GM21786 (cell line): ENCODE measurements around the gene TIMM13.

Experiments
- ATAC-seq: cut with Tn5 transposase; IDR thresholded peaks from one replicate; pipeline ENCODE4 v1.9.1; 2021; ENCODE audit not compliant: unreplicated experiment

Gene TIMM13

DNA sequence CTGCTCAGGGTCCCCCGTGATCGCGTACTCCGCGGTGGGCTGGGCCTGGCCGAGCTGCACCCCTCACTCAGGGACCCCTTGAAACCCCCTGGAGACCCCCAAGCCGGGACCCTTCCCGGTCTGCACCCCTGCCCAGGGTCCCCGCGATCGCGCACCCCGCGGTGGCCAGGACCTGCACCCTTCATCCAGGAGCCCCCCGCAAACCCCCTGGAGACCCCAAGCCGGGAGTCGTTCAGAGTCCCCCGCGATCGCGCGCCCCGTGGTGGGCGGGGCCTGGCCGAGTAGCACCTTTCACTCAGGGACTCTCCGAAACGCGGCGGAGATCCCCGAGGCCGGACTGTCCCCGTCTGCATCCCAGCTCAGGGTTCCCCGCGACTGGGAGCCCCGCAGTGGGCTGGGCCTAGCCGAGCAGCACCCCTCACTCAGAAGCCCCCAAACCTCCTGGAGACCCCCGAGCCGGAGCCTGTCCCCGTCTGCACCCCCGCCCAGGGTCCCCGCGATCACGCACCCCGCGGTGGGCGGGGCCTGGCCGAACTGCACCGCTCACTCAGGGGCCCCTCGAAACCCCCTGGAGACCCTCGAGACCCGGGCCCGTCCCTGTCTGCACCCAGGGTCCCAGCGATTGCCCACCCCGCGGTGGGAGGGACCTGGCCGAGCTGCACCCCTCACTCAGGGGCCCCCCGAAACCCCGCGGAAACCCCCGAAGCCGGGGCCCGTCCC lies 28.6 kb upstream of the TIMM13 start:
- no peak for ATAC-seq

- no peak for ATAC-seq
Observed at GRCh38 chr19:2454962-2455850, 27.8 kb upstream of the TIMM13 start.

GRCh38 chr19:2454199-2454961 lies 27.0 kb upstream of the TIMM13 start:
- no peak for ATAC-seq

GRCh38 chr19:2453431-2454025 lies 26.1 kb upstream of the TIMM13 start:
- ATAC-seq = no peak

GRCh38 chr19:2451741-2452140 lies 24.4 kb upstream of the TIMM13 start:
- no peak for ATAC-seq

DNA sequence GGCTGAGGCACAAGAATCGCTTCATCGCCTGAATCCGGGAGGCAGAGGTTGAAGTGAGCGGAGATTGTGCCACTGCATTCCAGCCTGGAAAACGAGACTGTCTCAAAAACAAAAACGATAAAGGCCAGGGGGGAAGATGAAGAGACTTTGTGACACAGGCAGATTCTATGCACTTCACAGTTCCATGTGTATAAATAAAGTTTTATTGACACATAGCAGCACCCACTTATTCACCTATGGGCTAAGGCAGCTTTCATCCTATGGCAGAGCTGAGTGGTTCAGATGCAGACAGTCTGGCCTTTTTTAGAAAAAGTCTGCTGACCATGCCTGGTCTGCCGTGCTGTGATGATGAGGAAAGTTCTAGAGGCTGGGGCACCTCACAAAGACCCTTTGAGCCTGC lies 23.8 kb upstream of the TIMM13 start:
- no peak for ATAC-seq

GRCh38 chr19:2449019-2449418 lies 21.6 kb upstream of the TIMM13 start:
- ATAC-seq = no peak

- no peak for ATAC-seq
Observed at GRCh38 chr19:2446381-2446780, 19.0 kb upstream of the TIMM13 start.

- no peak for ATAC-seq
Observed at GRCh38 chr19:2444251-2445002, 17.0 kb upstream of the TIMM13 start.

- ATAC-seq = no peak
Observed at GRCh38 chr19:2443785-2444182, 16.4 kb upstream of the TIMM13 start.

DNA sequence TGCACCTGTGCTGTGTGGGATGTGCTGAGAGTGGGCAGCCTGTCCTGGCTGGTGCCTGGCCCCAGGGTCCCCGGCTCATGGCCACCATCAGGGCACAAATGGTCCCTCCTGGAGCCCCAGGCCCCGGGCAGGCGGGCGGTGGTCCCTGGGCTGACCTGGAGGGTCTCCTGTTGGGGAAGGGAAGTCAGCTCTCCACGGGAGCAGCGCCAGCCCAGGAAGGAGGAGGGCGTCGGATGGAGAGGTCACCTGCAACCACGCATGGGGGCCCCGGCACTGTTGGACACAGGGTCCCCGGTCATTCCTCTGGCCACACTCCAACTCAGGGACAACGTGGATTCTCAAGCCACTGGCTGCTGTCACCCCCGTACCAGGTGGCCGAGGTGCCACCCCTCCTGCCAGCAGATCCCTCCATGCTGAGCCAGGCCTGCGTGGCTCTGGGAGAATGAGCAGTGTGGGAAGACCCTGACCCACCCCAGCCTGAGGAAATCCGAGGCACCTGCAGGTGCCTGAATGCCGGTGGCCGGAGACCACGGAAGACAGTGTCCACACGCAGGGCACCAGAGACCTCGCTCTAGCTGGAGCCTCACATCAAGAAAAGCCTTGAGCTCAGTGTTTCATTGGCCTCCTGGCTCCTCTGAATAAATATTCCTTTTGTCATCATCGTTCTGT lies 15.9 kb upstream of the TIMM13 start:
- no peak for ATAC-seq

DNA sequence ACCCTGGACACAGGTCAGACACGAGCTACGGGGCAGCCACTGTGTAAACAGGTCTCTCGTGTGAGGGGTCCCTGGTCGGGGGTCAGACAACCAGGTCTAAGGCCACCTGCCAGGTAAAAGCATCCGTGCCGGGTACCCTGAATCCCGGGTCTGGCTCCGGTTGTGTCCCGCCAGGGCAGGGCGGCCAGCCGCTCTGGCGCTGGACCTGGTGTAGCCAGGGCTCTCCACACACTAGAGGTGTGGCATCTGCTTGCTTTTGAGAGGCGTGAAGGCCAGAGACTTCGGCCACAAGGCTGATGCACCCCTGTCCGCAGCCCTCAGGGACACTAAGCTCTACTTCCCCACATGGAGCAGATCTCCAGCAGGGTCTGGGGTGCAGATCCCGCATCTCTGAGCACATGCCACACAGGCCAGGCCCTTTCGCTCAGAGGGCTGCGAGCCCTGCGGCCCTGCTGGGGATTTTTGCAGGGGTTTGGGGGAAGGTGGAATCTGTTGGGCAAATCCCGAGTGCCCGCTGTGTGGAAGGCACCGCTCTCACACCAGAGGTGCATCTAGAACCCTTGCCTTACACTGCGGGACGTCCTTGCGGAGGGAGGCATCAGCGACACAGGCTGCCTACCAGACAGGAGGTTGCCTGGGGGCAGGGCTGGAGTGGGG lies 13.8 kb upstream of the TIMM13 start:
- no peak for ATAC-seq

- no peak for ATAC-seq
Observed at GRCh38 chr19:2440515-2440914, 13.1 kb upstream of the TIMM13 start.

GRCh38 chr19:2438178-2438577 lies 10.8 kb upstream of the TIMM13 start:
- ATAC-seq = no peak

GRCh38 chr19:2436926-2437325 lies 9.5 kb upstream of the TIMM13 start:
- no peak for ATAC-seq

DNA sequence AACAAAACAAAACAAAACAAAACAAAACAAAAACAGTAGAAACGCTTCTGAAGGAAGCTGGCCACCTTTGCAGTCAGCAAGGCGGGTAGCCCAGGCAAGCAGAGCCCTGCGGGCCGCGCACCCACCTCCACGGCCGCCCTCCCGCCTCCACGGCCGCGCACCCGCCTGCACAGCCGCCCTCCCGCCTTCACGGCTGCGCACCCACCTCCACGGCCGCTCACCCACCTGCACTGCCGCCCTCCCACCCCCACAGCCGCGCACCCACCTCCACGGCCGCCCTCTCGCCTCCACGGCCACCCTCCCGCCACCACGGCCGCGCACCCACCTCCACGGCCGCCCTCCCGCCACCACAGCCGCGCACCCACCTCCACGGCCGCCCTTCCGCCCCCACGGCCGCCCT lies 9.0 kb upstream of the TIMM13 start:
- ATAC-seq = no peak

DNA sequence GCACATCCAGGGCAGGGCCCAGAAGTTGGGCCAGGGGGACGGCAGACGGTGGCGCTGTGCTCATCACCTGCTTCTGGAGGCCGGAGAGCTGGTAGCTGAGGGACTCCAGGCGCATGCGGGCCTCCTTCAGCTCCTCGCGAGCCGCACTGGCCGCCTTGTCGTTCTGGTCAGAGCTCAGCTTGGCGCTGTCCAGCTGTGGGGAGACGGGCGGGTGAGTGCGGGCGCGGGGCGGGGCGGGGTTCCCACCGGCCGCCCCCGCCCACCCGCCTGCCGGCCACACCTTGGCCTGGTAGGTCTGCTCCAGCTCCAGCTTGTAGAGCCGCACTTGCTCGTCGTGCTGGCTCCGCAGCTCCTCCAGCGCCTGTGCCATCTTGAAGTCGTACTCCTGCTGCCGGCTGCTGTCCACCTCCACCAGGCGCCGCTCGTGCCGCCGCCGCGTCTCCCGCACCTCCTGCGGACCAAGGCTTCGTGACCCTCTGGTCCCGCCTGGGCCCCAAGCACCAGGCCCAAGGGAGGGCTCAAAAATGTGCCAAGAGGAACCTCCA lies 7.4 kb upstream of the TIMM13 start:
- no peak for ATAC-seq

DNA sequence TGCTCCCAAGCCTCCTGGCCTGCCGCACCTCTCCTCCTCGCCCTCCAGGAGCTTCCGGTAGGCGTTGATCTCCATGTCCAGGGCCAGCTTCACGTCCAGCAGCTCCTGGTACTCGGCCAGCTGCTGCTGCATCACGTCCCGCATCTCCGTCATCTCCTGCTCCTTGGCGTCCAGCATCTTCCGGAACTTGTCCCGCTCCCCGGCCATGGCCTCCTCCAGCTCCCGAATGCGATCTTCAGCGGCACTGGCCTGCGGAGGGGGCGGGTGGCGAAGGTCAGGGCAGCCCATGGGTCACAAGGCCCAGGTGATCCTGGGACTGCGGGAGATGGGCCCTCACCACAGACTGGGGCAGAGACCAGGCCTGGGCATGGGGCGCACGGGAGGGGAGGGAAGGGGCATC lies 6.9 kb upstream of the TIMM13 start:
- ATAC-seq = no peak

DNA sequence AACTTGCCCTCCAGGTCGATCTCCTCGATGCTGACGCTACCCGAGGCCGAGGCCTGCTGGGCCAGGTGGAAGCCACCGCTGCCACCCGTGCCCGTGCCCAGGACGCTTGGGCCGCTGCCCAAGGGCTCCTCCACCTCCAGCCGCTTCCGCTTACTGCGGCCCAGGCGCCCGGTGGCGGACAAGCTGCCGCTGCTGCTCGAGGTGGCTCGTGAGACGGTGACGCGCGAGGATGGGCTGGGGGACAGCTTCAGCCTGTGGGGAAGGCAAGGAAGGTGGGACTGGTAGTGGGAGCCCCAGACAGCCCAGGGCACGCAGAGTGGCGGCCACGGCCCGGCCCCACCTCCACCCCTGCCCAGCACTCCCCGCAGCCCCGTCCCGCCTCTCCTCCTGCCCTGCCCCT lies 6.5 kb upstream of the TIMM13 start:
- no peak for ATAC-seq
